ENCODE results near the gene PDLIM5. TPM values are rescaled to one million over a fixed set of nuclear protein-coding genes. Genes with fewer than 3 reads are reported as not detected.
A peak's percentile ranks its signal among the peaks of the same experiment; 100 is the strongest.
"Not testable (repeated sequence)": the region's sequence is repeated elsewhere in the genome, so short reads cannot be mapped to it uniquely, and the experiment has no call there.

The PDLIM5 gene
- total RNA-seq (10 to 100 TPM; 93.3 to 93.4 TPM), polyA plus RNA-seq (10 to 100 TPM; 20.4 to 26.3 TPM)
- long read RNA-seq, donor 1, partial matches to known transcripts: 0 of 1 reads
- long read RNA-seq, donor 1, other reads (novel, unspliced or antisense): 0 of 1 reads
- long read RNA-seq, donor 2: 0 reads
- long read RNA-seq, donor 3, partial matches to known transcripts: 0 of 1 reads
- long read RNA-seq, donor 3, other reads (novel, unspliced or antisense): 0 of 1 reads
- long read RNA-seq, donor 4, partial matches to known transcripts: 0 of 2 reads
- long read RNA-seq, donor 4, other reads (novel, unspliced or antisense): 0 of 2 reads
- long read RNA-seq, donor 5, partial matches to known transcripts: 0 of 2 reads
- long read RNA-seq, donor 5, other reads (novel, unspliced or antisense): 0 of 2 reads

DNA sequence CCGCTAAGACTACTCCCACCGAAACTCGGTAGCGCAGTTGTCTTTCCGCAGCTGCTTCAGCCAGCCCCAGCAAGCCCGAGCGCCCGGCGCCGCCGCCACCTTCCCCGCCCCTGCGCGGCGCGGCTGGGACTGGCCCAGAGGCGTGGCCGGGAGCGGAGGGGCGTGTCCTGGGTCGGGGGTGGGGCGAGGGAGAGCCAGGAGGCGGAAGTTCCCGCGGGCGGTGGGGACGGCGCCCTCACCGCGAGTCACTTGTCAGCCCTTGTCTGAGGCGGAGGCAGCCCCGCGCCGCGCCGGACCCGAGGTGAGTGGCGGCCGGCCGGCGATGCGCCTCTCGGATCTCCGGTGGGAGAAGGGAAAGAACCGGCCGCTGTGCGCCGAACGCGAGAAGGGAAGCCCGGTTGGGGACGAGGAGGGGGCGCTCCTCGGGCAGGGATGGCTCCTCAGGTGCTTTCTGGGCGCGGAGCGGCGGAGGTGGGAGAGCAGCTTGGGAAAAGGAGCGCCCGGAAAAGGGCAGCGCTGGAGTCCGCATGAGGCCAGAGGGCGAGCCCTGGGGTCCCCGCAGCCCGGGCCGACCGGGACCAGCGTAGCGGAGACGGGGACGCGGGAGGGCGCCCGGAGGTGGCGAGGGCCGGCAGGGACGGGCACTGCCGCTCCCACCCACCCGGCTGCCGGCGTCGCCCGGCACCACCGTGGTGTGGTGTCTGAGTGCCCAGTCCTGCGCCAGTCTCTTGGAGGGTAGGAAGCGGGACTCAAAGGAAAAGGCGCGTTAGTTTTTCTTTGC lies at the start of gene PDLIM5:
TSS of gene PDLIM5 (plus strand) at position 248 of the 781 bp plus-strand sequence. CDS start 3,347 bp downstream, outside the sequence.
- 1% methylated on average over 74 to 88 of the region's 88 CpGs for WGBS, 2 donors
- Histone ChIP-seq H3K4me1 (ENCODE audit: control insufficient read depth in 5 of 5, insufficient read depth in 5 of 5, low read length in 5 of 5) (peaks cover 0 to 15% (median 5%) of the 10 kb centered on the region in 5 donors), H3K9ac (ENCODE audit: insufficient read depth in 1 of 2, low read length in 2 of 2) (peak within 1 kb of the TSS; percentile 39 to 45), H3K27me3 (ENCODE audit: control insufficient read depth in 3 of 3, insufficient read depth in 3 of 3, low read length in 2 of 3) (peaks cover 0 to 4% (median 0%) of the 10 kb centered on the region in 3 donors), H3K4me3 (peak within 1 kb of the TSS; percentile 84), H3K36me3 (ENCODE audit: control insufficient read depth in 4 of 4, insufficient read depth in 4 of 4, low read length in 4 of 4) (peaks cover 0 to 3% (median 0%) of the 10 kb centered on the region in 4 donors), H3K9me3 (ENCODE audit: control insufficient read depth in 4 of 4, insufficient read depth in 3 of 4, low read length in 3 of 4) (no peaks in the 10 kb centered on the region), H3K27ac (ENCODE audit: low read depth in 1 of 2, low read length in 1 of 2) (peak within 1 kb of the TSS; percentile 97 to 99)
- peak; percentile 96 for ATAC-seq (ENCODE audit: insufficient read depth, low FRiP score)
- TF ChIP-seq CTCF (IDR thresholded peaks at IDR 0.05; ENCODE audit: control extremely low read depth, extremely low read depth): no peak
- DNase-seq: peak; percentile 93 to 95 (median 93)

- not testable (repeated sequence) for DNase-seq; H3K4me1 ChIP-seq (ENCODE audit: control insufficient read depth in 5 of 5, insufficient read depth in 5 of 5, low read length in 5 of 5); H3K4me3 ChIP-seq; H3K27ac ChIP-seq (ENCODE audit: low read depth in 1 of 2, low read length in 1 of 2); ATAC-seq (ENCODE audit: insufficient read depth, low FRiP score); H3K36me3 ChIP-seq (ENCODE audit: control insufficient read depth in 4 of 4, insufficient read depth in 4 of 4, low read length in 4 of 4); H3K27me3 ChIP-seq (ENCODE audit: control insufficient read depth in 3 of 3, insufficient read depth in 3 of 3, low read length in 2 of 3); H3K9ac ChIP-seq (ENCODE audit: insufficient read depth in 1 of 2, low read length in 2 of 2); H3K9me3 ChIP-seq (ENCODE audit: control insufficient read depth in 4 of 4, insufficient read depth in 3 of 4, low read length in 3 of 4)
- WGBS, 2 donors: 97% methylated on average over 4 of the region's 4 CpGs
Observed at GRCh38 chr4:94402439-94402838, 49.3 kb upstream of the PDLIM5 start.

- Histone ChIP-seq H3K27me3 (ENCODE audit: control insufficient read depth in 3 of 3, insufficient read depth in 3 of 3, low read length in 2 of 3) (peaks cover 0 to 7% (median 4%) of the 10 kb centered on the region in 3 donors), H3K9me3 (ENCODE audit: control insufficient read depth in 4 of 4, insufficient read depth in 3 of 4, low read length in 3 of 4) (no peaks in the 10 kb centered on the region), H3K36me3 (ENCODE audit: control insufficient read depth in 4 of 4, insufficient read depth in 4 of 4, low read length in 4 of 4) (no peaks in the 10 kb centered on the region), H3K9ac (ENCODE audit: insufficient read depth in 1 of 2, low read length in 2 of 2) (no peak overlapping the region), H3K27ac (ENCODE audit: low read depth in 1 of 2, low read length in 1 of 2) (peak overlapping the region in 1 of 2 donors; percentile 17), H3K4me3 (no peak overlapping the region), H3K4me1 (ENCODE audit: control insufficient read depth in 5 of 5, insufficient read depth in 5 of 5, low read length in 5 of 5) (peaks cover 0 to 7% (median 0%) of the 10 kb centered on the region in 5 donors)
- TF ChIP-seq CTCF (IDR thresholded peaks at IDR 0.05; ENCODE audit: control extremely low read depth, extremely low read depth): no peak
- ATAC-seq (ENCODE audit: insufficient read depth, low FRiP score): no peak
- peak in 1 of 3 donors; percentile 8 for DNase-seq
Observed at GRCh38 chr4:94403751-94404150, 48.0 kb upstream of the PDLIM5 start.

Data from lung (tissue), 16 donors.